Muscle of leg (tissue), 11 donors: ENCODE data around the gene BLACAT1. TPM values are rescaled to one million over a fixed set of nuclear protein-coding genes. Genes with fewer than 3 reads are reported as not detected.

Experiments
- DNase-seq: peaks from one replicate; pipeline ENCODE4 v3.0.0; 2013
- H3K27ac ChIP-seq: one replicate; pipeline ENCODE4 v1.5.1; 2013; ENCODE audit warnings: mild to moderate bottlenecking, low read length, control low read depth
- H3K27me3 ChIP-seq: one replicate; pipeline ENCODE4 v1.6.1; 2013; ENCODE audit warnings: low read length; ENCODE audit not compliant: control insufficient read depth, insufficient read depth
- H3K36me3 ChIP-seq: one replicate; pipeline ENCODE4 v1.6.1; 2013; ENCODE audit warnings: low read length; ENCODE audit not compliant: control insufficient read depth, insufficient read depth
- H3K4me1 ChIP-seq: one replicate; pipeline ENCODE4 v1.6.1; 2013; ENCODE audit warnings: low read length; ENCODE audit not compliant: control insufficient read depth, insufficient read depth
- H3K4me3 ChIP-seq: one replicate; pipeline ENCODE4 v1.5.1; 2013; ENCODE audit warnings: low read length, control low read depth
- H3K9me3 ChIP-seq: replicated peaks from 2 replicates; pipeline ENCODE4 v1.6.1; 2013; ENCODE audit warnings: low read depth, low read length; ENCODE audit not compliant: control insufficient read depth
- WGBS: methylation state at CpG from one replicate; pipeline ENCODE4 v1.1.5; 2013; ENCODE audit warnings: missing lambda C conversion rate; ENCODE audit not compliant: insufficient coverage; 5-methylcytosine and 5-hydroxymethylcytosine counted together
- polyA plus RNA-seq, 8 donors: library from polyadenylated mRNA; unstranded; fragments of 120-200 nt; gene quantifications; one replicate each; pipeline versions ENCODE4 v1.2.1 to v1.2.3, GENCODE V29; 2013; ENCODE audit warnings: inconsistent platforms in 1 of 8, low replicate concordance in 1 of 8; ENCODE audit not compliant: insufficient read length in 8 of 8, insufficient read depth in 1 of 8
- total RNA-seq: library from RNA; stranded (reverse); fragments of 120-200 nt; gene quantifications from one replicate; pipeline ENCODE4 v1.2.4, GENCODE V29; 2013

BLACAT1 gene
- total and polyA plus RNA-seq, 9 donors: 0.10 TPM; not detected in 7

GRCh38 chr1:205456868-205457745, 1.3 kb upstream of the BLACAT1 start:
- H3K4me1 ChIP-seq: peaks cover 15% of the 10 kb centered on the region
- peaks cover 81% of the 10 kb centered on the region for H3K27me3 ChIP-seq
- H3K27ac ChIP-seq: no peak overlapping the region
- no peaks in the 10 kb centered on the region for H3K9me3 ChIP-seq
- H3K36me3 ChIP-seq: no peaks in the 10 kb centered on the region
- H3K4me3 ChIP-seq: no peak overlapping the region
- WGBS: 1% methylated on average over 35 of the region's 74 CpGs
- no peak for DNase-seq

- WGBS: under 1% methylated on average over 47 of the region's 47 CpGs
- H3K36me3 ChIP-seq: no peaks in the 10 kb centered on the region
- no peak for DNase-seq
- H3K27ac ChIP-seq: no peak overlapping the region
- peaks cover 15% of the 10 kb centered on the region for H3K4me1 ChIP-seq
- no peaks in the 10 kb centered on the region for H3K9me3 ChIP-seq
- H3K4me3 ChIP-seq: no peak overlapping the region
- peaks cover 85% of the 10 kb centered on the region for H3K27me3 ChIP-seq
Measured at GRCh38 chr1:205456383-205456867, 580 bp upstream of the BLACAT1 start.

GRCh38 chr1:205454903-205455335, 926 bp downstream of the BLACAT1 start:
- Histone ChIP-seq H3K9me3 (no peaks in the 10 kb centered on the region), H3K27me3 (peaks cover 89% of the 10 kb centered on the region), H3K4me1 (peaks cover 15% of the 10 kb centered on the region), H3K27ac (no peak overlapping the region), H3K36me3 (no peaks in the 10 kb centered on the region), H3K4me3 (no peak overlapping the region)
- WGBS: 3% methylated on average over 4 of the region's 6 CpGs
- no peak for DNase-seq

- no peaks in the 10 kb centered on the region for H3K9me3 ChIP-seq
- peaks cover 80% of the 10 kb centered on the region for H3K27me3 ChIP-seq
- WGBS: 0% methylated on average over 1 of the region's 3 CpGs
- H3K27ac ChIP-seq: no peak overlapping the region
- H3K4me3 ChIP-seq: no peak overlapping the region
- no peak for DNase-seq
- peaks cover 15% of the 10 kb centered on the region for H3K4me1 ChIP-seq
- H3K36me3 ChIP-seq: no peaks in the 10 kb centered on the region
Measured at GRCh38 chr1:205453466-205453865, 2.4 kb downstream of the BLACAT1 start.

- peaks cover 16% of the 10 kb centered on the region for H3K4me1 ChIP-seq
- peaks cover 75% of the 10 kb centered on the region for H3K27me3 ChIP-seq
- H3K9me3 ChIP-seq: no peaks in the 10 kb centered on the region
- DNase-seq: no peak
- WGBS: 67% methylated on average over 4 of the region's 5 CpGs
- no peak overlapping the region for H3K4me3 ChIP-seq
- no peak overlapping the region for H3K27ac ChIP-seq
- no peaks in the 10 kb centered on the region for H3K36me3 ChIP-seq
Measured at GRCh38 chr1:205452933-205453332, 2.9 kb downstream of the BLACAT1 start.

- H3K36me3 ChIP-seq: no peaks in the 10 kb centered on the region
- no peak overlapping the region for H3K27ac ChIP-seq
- peaks cover 71% of the 10 kb centered on the region for H3K27me3 ChIP-seq
- WGBS: 86% methylated on average over 1 of the region's 2 CpGs
- H3K4me3 ChIP-seq: no peak overlapping the region
- no peaks in the 10 kb centered on the region for H3K9me3 ChIP-seq
- H3K4me1 ChIP-seq: peaks cover 22% of the 10 kb centered on the region
- DNase-seq: no peak
Measured at GRCh38 chr1:205452364-205452763, 3.5 kb downstream of the BLACAT1 start.

GRCh38 chr1:205451759-205452164, 4.1 kb downstream of the BLACAT1 start:
- whole genome bisulfite sequencing: no CpG with 5 or more reads among the region's 2 CpGs
- H3K27ac ChIP-seq: no peak overlapping the region
- peaks cover 65% of the 10 kb centered on the region for H3K27me3 ChIP-seq
- H3K36me3 ChIP-seq: no peaks in the 10 kb centered on the region
- H3K4me3 ChIP-seq: no peak overlapping the region
- peaks cover 22% of the 10 kb centered on the region for H3K4me1 ChIP-seq
- no peaks in the 10 kb centered on the region for H3K9me3 ChIP-seq
- DNase-seq: no peak

- 13% methylated on average over 2 of the region's 5 CpGs for WGBS
- Histone ChIP-seq H3K27ac (no peak overlapping the region), H3K9me3 (no peaks in the 10 kb centered on the region), H3K4me1 (peaks cover 21% of the 10 kb centered on the region), H3K4me3 (no peak overlapping the region), H3K36me3 (no peaks in the 10 kb centered on the region), H3K27me3 (peaks cover 60% of the 10 kb centered on the region)
- DNase-seq: no peak
Measured at GRCh38 chr1:205451202-205451601, 4.6 kb downstream of the BLACAT1 start.

- Histone ChIP-seq H3K4me1 (peaks cover 20% of the 10 kb centered on the region), H3K27me3 (peaks cover 52% of the 10 kb centered on the region)
- WGBS: 38% methylated on average over 1 of the region's 4 CpGs
Measured at GRCh38 chr1:205450448-205450847, 5.4 kb downstream of the BLACAT1 start.

GRCh38 chr1:205449750-205450443, 5.9 kb downstream of the BLACAT1 start:
- WGBS: 10% methylated on average over 4 of the region's 18 CpGs
- H3K9me3 ChIP-seq: no peaks in the 10 kb centered on the region
- H3K27ac ChIP-seq: no peak overlapping the region
- H3K36me3 ChIP-seq: no peaks in the 10 kb centered on the region
- H3K4me1 ChIP-seq: peaks cover 26% of the 10 kb centered on the region
- peaks cover 50% of the 10 kb centered on the region for H3K27me3 ChIP-seq
- no peak overlapping the region for H3K4me3 ChIP-seq
- DNase-seq: no peak

More at GRCh38 chr1:205450448-205450847, 5.4 kb downstream of the BLACAT1 start:
- Histone ChIP-seq H3K36me3 (no peaks in the 10 kb centered on the region), H3K27ac (no peak overlapping the region), H3K9me3 (no peaks in the 10 kb centered on the region), H3K4me3 (no peak overlapping the region)
- no peak for DNase-seq
